Fibroblast of lung (primary cell): ENCODE data around the gene SLMAP.

Experiments
- CTCF ChIP-seq, 2 donors: IDR thresholded peaks in 1 of 2; conservative IDR thresholded peaks in 1 of 2; 1 replicate in 1 of 2; 2 replicates in 1 of 2; pipeline ENCODE4 v1.5.1; 2011 to 2012; ENCODE audit warnings: low read length in 2 of 2, control low read depth in 1 of 2, inconsistent platforms in 1 of 2, low read depth in 1 of 2, mild to moderate bottlenecking in 1 of 2
- EZH2 ChIP-seq: IDR thresholded peaks from 2 replicates; pipeline ENCODE4 v1.5.1; 2012; ENCODE audit warnings: low read length, control low read depth, mild to moderate bottlenecking; ENCODE audit errors: missing control alignments

GRCh38 chr3:57718118-57718517 lies 38.0 kb upstream of the SLMAP start:
- TF ChIP-seq CTCF (conservative IDR thresholded peaks at IDR 0.05 in 1 of 2, IDR thresholded peaks at IDR 0.05 in 1 of 2; ENCODE audit: low read depth in 1 of 2, low read length in 2 of 2) (no peak), EZH2 (no peak)
